OCI-LY3 (cell line): ENCODE data around the gene INCA1.

ENCODE experiments used
- H2AFZ ChIP-seq: fragments of 200-600, 300-600 bp; shearing (Covaris generic); 2 replicates; pipeline ENCODE4 v1.6.0; 2014; ENCODE audit warnings: antibody characterized with exemption, low read depth, low read length
- H3K27ac ChIP-seq: fragments of 200-600, 300-600 bp; sonication (generic); 2 replicates; pipeline ENCODE4 v1.5.1; 2014; ENCODE audit warnings: mild to moderate bottlenecking, low read length, moderate library complexity, mixed read lengths
- H3K27me3 ChIP-seq: fragments of 200-600, 300-600 bp; sonication (generic); 2 replicates; pipeline ENCODE4 v1.6.1; 2014; ENCODE audit warnings: low read depth, low read length, mixed read lengths
- H3K36me3 ChIP-seq: fragments of 200-600, 300-600 bp; sonication (generic); replicated peaks from 2 replicates; pipeline ENCODE3; 2014; ENCODE audit warnings: low read depth, low read length, mixed read lengths
- H3K4me1 ChIP-seq: fragments of 300-600, 200-600 bp; sonication (generic); 2 replicates; pipeline ENCODE4 v1.6.1; 2014; ENCODE audit warnings: low read length, mixed read lengths
- H3K4me2 ChIP-seq: fragments of 200-600, 300-600 bp; sonication (generic); 2 replicates; pipeline ENCODE4 v1.6.1; 2014; ENCODE audit warnings: low read length, mixed read lengths
- H3K4me3 ChIP-seq: fragments of 300-600, 200-600 bp; sonication (generic); 2 replicates; pipeline ENCODE4 v1.5.1; 2014; ENCODE audit warnings: antibody characterized with exemption, mild to moderate bottlenecking, low read length, moderate library complexity
- H3K79me2 ChIP-seq: fragments of 300-600, 200-600 bp; shearing (Covaris generic); 2 replicates; pipeline ENCODE4 v1.6.1; 2014; ENCODE audit warnings: mild to moderate bottlenecking, low read length, mixed read lengths
- H3K9ac ChIP-seq: fragments of 300-600, 200-600 bp; shearing (Covaris generic); 2 replicates; pipeline ENCODE4 v1.6.0; 2014; ENCODE audit warnings: mild to moderate bottlenecking, low read length, moderate library complexity
- H3K9me3 ChIP-seq: fragments of 200-600, 300-600 bp; shearing (Covaris generic); 2 replicates; pipeline ENCODE4 v1.6.1; 2014; ENCODE audit warnings: low read length, mixed read lengths; ENCODE audit not compliant: insufficient read depth
- H4K20me1 ChIP-seq: fragments of 200-600, 300-600 bp; sonication (generic); 2 replicates; pipeline ENCODE4 v1.6.1; 2016; ENCODE audit warnings: low read length, mixed read lengths; ENCODE audit not compliant: insufficient read depth
- CTCF ChIP-seq: fragments of 200-600, 300-600 bp; sonication (generic); IDR thresholded peaks from 2 replicates; pipeline ENCODE4 v1.5.1; 2014; ENCODE audit warnings: antibody characterized with exemption, low read length, low read depth
- EZH2phosphoT487 ChIP-seq: fragments of 200-600 bp; shearing (Covaris generic); IDR thresholded peaks from 2 replicates; pipeline ENCODE4 v1.6.1; 2018; ENCODE audit warnings: antibody characterized with exemption, mixed run types, low read depth

Gene INCA1

GRCh38 chr17:5003214-5003867, 6.0 kb upstream of the INCA1 start:
- Histone ChIP-seq H3K4me3 (no peak overlapping the region), H3K27me3 (no peaks in the 10 kb centered on the region), H3K9ac (no peak overlapping the region), H3K4me1 (peaks cover 8% of the 10 kb centered on the region), H3K9me3 (no peaks in the 10 kb centered on the region), H3K27ac (no peak overlapping the region), H2AFZ (no peak overlapping the region), H3K79me2 (peaks cover 19% of the 10 kb centered on the region), H3K4me2 (no peak overlapping the region), H3K36me3 (peaks cover 47% of the 10 kb centered on the region), H4K20me1 (no peaks in the 10 kb centered on the region)
- no peak for TF ChIP-seq EZH2phosphoT487
- no peak for TF ChIP-seq CTCF

GRCh38 chr17:5002121-5002788, 4.9 kb upstream of the INCA1 start:
- Histone ChIP-seq H3K27ac (no peak overlapping the region), H3K9ac (no peak overlapping the region), H3K4me3 (no peak overlapping the region), H3K36me3 (peaks cover 36% of the 10 kb centered on the region), H3K27me3 (no peaks in the 10 kb centered on the region), H3K79me2 (peaks cover 24% of the 10 kb centered on the region), H3K9me3 (no peaks in the 10 kb centered on the region), H2AFZ (no peak overlapping the region), H3K4me1 (peaks cover 8% of the 10 kb centered on the region), H4K20me1 (no peaks in the 10 kb centered on the region), H3K4me2 (no peak overlapping the region)
- TF ChIP-seq EZH2phosphoT487: no peak
- no peak for TF ChIP-seq CTCF

DNA sequence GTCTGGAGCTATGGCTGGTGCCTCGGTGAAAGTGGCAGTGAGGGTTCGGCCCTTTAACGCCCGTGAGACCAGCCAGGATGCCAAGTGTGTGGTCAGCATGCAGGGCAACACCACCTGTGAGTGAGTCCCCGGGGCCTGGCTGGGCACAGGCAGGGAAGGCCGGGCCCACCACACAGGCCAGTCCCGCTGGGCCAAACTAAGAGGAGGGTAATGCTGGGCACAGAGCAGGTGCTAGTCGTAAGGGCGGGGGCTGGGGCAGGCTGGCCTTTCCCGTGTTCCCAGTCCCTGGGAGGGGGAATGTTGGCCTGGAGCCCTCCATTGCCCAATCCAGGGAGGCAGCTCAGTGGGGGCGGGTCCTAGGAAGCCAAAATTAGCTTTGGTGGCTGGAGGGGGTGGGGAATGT, 2.9 kb upstream of the INCA1 start:
- no peak overlapping the region for H3K4me3 ChIP-seq
- no peaks in the 10 kb centered on the region for H3K9me3 ChIP-seq
- H3K4me1 ChIP-seq: peaks cover 13% of the 10 kb centered on the region
- TF ChIP-seq CTCF (no peak), EZH2phosphoT487 (no peak)
- H4K20me1 ChIP-seq: no peaks in the 10 kb centered on the region
- H3K36me3 ChIP-seq: peaks cover 34% of the 10 kb centered on the region
- H3K9ac ChIP-seq: no peak overlapping the region
- no peak overlapping the region; the same call in 1 of the 2 replicates for H3K27ac ChIP-seq
- no peaks in the 10 kb centered on the region for H3K27me3 ChIP-seq
- H3K79me2 ChIP-seq: peaks cover 24% of the 10 kb centered on the region
- peak overlapping the region; percentile 90; the same call in 1 of the 2 replicates for H3K4me2 ChIP-seq
- no peak overlapping the region for H2AFZ ChIP-seq

DNA sequence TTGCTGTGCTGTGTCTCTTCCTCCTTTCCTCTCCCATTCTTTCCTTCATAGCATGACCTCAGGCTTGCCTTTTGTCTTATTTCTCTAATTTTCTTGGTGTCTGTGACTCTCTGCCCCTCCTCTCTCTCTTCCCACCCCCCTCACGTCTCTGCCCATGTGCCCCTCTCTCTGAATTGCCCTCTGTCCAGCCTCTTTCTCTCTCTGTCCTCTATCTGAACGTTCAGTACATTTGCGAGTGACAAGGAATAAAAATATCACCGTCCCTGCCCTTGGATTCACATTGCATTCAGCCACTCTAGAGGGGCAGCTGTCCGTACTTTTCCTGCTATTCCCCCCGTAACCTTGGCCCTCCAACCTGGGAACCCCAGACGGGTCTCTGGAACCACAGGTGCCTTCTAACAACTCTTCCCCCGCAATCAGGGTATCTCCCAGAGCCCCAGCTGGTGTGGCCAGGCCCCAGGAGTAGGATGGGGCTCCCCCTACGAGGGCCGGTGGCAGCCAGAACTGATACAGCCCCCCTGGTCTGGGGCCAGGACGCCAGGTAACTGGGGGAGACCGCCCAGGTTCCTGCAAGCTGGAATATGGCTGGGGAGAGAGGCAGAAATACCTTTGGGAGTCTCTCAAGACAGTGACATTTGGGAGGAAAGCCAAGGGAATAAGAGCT, 2.2 kb upstream of the INCA1 start:
- H3K9ac ChIP-seq: peak overlapping the region; percentile 99
- TF ChIP-seq CTCF: no peak
- TF ChIP-seq EZH2phosphoT487: no peak
- H3K4me2 ChIP-seq: peak overlapping the region; percentile 90
- no peaks in the 10 kb centered on the region for H3K27me3 ChIP-seq
- no peak overlapping the region for H2AFZ ChIP-seq
- H4K20me1 ChIP-seq: no peaks in the 10 kb centered on the region
- H3K4me1 ChIP-seq: peaks cover 13% of the 10 kb centered on the region
- peaks cover 24% of the 10 kb centered on the region for H3K79me2 ChIP-seq
- peak overlapping the region; percentile 100 for H3K4me3 ChIP-seq
- peaks cover 28% of the 10 kb centered on the region for H3K36me3 ChIP-seq
- peak overlapping the region; percentile 70 for H3K27ac ChIP-seq
- no peaks in the 10 kb centered on the region for H3K9me3 ChIP-seq
